Hematopoietic multipotent progenitor cell treated with erythropoietin and hydrocortisone succinate and interleukin-3 and kit ligand, for 8 days (in vitro differentiated cells): Measurements from ENCODE around the gene TMEM125.

Experiments used
- DNase-seq: peaks from one replicate; pipeline ENCODE4 v3.0.0-alpha.2; 2015

The TMEM125 gene

DNA sequence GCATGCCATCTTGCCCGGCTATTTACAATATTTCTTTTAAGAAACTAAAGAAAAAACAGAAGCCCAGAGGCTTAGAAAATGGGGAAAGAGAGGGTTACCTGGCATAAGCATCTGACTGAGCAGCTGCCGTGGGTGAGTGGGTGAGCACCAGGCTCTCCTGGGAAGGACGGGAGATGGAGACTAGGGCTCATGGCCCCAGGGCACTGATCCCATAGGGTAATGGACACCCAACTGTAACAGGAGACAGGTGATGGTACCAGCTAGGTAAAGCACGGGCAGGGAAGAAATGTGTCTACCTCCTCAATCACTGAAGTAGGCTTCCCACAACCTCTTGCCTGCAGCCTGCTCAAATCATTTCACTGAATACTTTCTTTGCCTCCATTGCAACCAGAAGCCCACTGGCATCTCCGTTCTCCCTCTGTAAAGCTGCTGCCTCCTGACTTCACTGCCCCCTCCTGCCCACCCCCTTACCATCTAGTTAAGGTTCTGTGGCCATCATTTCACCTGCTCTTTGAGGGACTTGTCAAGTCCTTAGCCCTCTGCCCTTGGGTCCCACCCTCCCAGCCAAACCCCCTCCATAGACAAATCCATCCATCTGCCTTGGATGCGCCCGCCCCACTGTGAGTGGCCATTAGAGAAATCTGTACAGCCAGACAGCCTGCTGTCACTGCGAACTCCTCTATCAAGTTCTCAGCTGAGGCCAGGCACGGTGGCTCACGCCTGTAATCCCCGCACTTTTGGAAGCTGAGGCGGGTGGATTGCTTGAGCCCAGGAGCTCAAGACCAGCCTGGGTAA, 6.2 kb downstream of the TMEM125 start:
- no peak for DNase-seq

DNA sequence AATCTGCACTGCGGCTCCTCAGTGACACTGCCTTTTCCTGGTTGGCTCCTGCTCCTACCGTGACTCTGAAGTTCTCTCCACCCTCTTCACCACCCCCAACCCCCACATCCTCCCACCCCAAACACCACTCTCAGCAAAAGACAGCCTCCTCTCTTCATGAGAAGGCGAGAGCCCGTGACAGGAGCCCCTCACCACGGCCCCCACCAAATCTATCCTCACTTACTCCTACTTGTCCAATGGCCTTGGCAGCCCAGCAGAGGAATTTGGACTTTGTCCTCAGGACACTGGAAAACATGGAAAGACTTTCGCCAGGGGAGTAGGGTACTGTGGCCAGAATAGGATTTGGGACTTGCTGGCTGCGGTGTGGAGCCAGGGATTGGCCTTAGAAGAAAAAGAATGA, 6.9 kb downstream of the TMEM125 start:
- no peak for DNase-seq

DNA sequence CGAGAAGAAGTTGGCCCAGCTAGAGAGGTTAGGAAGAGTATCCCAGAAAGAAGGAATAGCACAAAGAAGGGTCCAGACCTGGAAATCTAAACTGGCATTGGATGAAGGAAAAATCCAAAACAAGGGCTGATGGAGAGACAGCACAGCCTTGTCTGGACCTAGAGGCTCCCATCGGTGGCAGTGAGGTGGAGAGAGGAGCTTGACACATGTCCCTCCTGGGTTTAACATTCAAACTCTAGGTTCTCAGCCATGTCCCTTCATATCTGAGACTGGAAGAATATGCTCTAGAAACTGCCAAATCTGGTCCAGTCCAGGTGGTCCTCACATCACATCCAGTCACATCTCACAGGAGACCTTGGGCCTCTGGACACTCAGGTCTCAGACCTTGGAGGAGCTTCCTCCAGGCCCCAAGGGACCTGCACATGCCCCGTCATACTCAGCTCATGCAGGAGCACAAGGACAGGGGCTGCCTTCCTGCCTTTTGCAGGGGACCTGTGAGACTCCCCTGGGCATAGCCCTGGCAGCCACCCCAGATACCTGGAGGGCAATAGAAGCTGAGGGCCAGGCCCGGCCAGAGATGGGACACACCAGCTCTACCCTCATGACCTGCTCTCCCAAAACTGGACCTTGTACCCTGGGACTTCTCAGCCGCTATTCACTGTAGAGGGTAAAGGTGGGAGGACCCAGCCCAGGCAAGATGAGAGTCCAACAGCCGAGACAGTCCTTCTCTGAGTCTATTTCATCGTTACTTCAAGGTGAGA, 7.5 kb downstream of the TMEM125 start:
- DNase-seq, result no peak

DNA sequence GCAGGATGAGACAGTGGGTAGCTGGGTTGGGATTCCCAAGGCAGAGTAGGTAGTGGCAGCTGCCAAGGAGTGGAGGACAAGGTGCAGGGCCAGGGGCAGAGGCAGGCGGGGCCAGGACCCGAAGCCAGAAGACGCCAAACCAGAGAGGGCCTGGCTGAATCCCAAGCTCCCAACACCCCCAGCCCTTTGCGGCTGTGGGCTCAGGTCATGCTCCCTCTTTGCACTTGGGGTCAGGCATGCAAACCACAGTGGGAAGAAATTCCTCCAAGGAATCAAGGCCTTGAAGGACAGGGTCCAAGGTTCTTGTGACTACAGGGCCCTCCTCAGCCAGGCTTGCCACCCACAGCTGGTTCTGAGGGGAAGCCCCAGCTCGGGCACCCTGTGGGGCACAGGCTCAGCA, 9.4 kb downstream of the TMEM125 start:
- DNase-seq, result no peak

DNA sequence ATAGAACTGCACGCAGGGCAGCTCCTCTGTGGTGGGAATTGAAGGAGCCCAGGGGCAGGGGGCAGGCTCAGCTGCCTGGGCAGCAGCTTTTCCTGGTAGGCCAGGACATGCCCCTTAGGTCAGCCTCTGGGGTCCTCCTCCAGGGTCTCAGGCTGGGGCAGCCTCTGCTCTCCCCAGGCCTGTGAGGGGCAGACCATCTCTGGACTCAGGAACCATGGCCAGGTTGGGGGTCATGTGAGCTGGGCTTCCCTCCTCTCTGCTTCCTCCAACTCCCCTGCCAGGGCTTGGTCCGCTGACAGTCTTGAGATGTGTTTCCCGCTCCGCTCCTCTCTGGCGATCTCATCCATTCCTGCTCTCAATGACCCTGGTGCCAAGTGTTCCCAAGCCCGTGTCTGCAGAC, 9.9 kb downstream of the TMEM125 start:
- DNase-seq, result no peak

DNA sequence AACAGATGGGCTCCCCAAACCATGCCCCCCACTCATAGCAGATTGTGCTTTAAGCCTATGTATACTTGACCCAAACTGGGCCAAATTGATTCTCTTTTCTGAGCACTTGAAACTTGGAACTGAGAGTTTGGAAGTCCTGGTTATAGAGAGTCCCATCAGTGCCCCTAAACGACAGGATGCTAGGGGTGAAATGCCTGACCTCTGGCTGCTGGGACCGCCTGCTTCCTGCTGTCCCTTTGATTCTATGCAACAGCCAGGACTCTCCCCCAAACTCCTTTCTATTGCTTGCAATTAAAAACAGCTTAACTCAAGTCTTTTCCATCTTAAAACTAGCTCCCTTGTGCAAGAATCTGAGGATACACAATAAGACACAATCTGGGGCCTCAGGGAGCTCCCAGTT, 10.9 kb downstream of the TMEM125 start:
- no peak for DNase-seq

DNA sequence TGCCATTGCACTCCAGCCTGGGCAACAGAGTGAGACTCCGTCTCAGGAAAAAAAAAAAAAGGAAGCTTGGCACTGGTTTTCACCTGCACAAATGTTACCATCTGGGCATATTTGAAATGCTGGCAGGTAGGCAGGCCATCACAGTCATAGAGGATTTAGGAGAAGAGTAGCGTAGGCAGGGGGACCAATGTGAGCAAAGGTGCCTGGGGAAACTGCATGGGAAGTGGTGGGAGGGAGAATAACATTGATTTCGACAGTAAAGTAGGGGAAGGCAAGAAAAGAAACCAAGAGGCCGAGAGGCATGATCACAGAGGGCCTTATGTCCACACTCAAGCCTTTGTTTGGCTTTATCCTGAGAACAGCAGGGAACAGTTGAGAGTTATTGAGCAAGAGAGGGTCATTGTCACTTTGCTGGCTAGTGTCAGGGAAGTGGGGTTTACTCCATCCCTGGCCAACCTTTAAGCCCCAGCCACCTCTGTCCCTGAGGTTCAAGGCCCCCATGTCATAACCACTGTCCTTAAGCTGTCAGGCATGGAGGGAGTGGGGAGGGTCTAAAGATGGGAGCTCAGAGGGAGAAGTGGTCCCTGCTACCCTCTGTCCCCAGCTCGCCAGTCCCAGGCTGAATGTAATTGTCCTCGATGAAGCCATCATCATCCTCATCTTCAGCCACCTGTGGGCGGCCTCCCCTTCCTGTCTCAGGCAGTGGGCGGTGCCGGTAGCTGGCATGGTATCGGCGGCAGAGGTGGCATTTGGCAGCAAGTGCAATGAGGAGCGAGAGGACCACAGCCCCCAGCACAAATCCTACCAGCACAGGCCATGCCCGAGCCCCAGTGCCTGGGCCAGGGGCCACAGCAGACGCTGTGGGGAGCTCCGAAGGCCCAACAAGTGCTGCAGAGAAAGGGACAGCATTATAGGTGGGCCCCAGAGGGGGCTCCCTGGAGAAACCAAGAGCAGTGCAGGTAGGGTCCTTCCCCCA, 12.7 kb downstream of the TMEM125 start:
- no peak for DNase-seq

DNA sequence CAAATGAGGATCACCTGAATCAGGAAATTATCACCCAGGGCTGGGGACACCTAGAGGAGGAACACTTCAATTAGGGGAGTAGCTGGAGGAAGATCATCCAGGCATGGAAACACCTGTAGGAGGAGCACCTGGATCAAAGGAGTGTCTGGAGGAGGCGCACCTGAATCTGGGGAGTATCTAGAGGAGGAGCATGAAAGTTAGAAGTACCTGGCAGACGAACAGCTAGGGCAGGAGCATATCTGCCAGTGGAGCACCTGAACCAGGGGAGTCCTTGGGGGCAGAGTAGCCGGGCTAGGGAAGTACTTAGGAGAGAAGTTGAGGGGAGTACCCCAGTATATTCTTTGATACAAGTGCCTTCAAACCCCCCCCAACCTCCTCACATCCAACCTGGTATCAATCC, 14.3 kb downstream of the TMEM125 start:
- DNase-seq, result no peak

DNA sequence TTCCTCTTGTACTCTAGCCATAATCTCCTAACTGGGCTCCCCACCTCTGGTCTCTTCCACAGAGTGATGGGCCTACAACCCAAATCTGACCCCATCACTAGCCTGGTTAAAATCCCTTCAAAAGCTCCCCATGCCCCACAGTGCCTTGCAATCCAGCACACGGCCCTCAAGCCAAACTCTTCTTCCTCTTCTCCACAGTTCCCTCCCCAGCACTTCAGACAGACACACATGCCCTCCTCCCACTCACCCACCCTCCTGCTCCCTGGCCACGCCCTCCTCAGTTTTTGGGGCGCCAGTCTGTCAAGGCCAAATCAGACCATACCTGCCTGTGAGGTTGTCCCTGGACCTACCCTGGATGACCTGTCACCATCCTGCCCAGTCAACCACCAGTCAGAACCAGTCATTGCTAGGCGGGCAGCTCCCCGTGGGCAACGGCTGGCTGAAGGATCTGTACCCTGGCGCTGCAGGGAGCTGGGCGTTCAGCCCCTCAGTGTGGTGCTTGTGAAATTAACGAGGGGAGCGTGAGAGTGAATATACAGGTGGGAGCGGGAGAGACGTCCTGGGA, 14.8 kb downstream of the TMEM125 start:
- no peak for DNase-seq

DNA sequence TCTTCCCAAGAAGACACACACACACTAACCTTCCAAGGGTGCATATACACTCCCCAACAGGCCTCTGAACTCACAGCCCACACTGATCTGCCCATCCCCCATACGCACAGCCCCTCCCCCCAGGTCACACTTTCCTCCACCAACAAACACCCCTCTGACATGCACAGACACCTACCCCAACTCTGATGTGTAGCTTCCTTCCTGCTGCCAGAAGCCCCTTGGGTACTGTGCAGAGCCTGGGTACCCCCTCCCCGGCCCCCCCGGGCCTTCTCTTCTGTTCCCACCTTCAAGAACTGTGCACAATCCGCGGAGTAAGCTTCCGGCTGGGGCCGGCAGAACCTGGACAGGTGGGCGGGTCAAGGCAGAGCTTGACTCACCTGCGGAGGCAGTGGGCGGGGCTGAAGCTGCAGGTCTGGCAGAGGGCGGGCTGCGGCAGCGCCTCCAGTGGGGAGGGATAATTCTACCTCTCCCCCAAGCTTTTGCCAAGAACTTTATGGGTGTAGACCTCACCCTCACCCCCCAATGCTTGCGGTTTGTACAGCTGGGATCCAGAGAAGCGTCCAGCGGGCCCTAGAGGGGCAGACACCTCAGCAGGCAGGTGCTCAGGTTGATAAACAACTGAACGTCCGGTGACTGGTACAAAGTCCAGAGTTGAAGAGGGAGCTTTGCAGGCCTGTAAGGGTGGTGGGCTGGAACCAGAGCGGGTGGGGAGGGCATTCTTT, 15.6 kb downstream of the TMEM125 start, which contains the start of gene C1orf210:
TSS of gene C1orf210 (minus strand) at position 313 of the 722 bp plus-strand sequence. CDS start 2,311 bp downstream, outside the sequence.
- DNase-seq, result no peak

DNA sequence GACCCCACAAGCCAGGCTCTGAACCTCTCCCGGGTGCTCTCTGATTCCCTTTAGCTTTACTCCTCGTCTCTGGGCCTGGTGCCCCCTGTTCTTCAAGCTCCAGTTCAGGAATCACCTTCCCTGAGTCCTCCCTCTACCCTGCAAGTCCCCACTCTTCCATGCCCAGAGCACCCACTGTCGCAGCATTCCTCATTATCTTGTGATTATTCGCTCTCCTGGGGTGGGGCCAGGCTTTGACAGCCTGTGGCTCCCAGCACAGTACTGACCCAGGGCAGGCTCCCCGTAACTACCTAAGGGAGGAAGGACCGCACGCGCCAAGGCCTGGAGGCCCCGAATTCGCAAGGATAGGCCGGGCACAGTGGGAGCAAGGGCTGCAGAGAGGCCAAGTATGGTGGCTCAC, 16.3 kb downstream of the TMEM125 start:
- DNase-seq, result no peak

DNA sequence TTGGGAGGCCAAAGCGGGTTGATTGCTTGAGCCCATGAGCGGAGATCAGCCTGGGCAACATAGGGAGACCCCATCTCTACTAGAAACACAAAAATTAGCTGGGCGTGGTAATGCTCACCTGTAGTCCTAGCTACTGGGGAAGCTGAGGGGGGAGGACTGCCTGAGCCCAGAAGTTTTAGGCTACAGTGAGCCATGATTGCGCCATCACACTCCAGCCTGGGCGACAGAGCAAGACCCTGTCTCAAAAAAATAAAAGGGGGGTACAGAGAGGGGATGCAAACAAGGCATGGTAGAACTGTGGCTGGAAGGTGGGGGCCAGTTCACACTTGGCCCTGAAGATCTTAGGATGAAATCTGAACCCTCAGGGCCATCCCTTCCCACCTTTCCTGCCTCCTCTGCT, 16.8 kb downstream of the TMEM125 start:
- DNase-seq, result no peak

DNA sequence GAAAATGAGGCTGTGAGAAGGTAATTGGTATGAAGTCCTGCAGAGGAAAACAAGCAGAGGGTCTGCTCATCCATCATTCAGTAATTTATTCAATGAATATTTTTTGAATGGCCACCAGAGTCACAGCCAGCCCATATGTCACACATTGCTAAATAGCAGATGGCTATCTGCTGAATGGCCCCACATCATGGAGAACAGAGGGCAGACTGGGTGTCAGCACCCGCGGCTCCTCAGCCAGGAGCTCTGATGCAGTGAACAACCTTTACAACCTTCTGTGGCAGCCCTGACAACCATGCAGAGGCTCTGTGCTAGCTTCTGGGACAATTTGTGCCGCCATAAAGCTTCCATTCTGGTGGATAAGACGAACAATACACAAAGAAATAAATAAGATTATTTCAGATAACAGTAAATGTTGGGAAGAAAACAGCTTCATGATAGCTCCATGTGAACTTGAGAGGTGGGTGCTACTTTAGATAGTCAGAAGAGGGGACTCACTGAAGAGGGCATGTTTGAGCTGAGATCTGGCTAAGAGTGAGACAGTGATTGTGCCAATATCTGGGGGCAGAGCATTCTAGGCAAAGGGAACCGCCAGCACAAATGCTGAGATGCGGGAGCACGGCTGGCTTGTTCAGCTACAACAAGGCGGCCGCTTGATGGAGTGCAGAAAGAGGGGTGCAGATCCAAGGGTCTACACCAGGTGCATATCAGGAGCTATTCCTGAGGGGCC, 18.4 kb downstream of the TMEM125 start:
- DNase-seq, result no peak

DNA sequence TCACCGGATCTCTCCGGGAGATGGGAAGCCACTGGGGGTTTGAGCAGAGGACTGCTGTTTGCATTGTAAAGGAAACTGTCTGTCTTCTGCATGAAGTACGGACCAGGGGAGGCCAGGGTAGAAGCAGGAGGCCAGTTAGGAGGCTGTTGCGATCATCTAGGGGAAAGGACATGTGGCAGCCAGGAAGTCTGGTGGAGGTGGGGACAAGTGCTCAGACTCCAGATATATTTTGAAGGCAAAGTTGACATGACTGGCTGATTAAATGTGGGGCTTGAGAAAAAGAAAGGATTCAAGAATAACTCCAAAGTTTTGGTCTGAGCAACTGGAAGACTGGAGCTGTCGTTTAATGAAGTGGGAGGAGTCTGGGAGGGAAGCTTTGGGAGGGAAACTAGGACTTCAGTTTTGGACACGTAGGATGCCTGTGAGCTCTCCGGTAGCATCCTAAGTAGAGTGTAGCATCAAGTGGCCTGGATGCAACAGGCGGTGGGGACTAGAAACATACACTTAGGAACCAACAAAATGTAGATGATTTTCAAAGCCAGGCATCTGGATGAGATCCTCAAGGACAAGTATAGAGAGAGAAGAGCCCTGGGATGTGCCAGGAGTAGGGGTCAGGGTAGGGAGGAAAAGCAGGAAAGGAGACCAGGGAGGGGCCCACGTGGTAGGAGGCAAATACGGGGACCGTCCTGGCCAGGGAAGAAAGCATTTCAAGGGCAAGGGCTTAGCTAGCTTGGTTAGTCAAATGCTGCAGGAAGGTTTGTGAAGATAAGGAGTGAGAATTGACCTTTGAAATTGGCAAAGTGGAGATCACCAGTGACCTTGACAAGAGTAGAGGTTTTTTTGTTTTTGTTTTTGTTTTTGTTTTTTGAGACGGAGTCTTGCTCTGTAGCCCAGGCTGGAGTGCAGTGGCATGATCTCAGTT, 19.3 kb downstream of the TMEM125 start:
- DNase-seq, result no peak

DNA sequence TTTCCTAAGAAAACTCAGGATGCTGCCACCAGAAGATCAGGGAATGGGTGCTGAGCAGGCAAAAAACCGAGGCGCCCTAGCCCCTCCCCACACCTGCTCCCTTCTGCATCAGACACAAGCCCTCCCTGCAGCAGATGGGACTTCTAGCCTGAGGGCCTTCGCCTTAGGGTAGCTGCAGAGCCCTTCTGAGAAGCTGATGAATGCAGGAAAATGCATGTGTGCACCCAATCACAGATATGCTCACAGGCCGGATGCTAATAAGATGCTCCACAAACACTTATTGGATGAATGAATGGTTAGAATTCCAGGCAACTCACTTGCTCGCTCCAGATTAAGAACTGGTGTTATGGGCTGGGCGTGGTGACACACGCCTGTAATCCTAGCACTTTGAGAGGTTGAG, 22.4 kb downstream of the TMEM125 start:
- DNase-seq, result no peak

DNA sequence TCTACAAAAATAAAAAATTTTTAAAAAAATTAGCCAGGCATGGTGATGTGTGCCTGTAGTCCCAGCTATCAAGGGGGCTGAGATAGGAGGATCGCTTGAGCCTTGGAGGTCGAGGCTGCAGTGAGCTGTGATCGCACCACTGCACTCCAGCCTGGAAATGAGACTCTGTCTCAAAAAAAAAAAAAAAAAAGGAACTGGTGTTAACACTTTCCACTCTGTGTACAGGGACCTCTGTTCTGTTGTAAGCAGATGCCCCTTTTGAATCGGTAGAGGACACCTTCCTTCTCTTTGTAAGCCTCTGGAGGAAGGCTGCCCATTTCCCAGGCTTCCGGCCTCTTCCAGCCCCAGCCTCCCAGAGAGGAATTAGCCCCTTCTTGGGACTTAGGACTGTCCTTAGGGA, 22.9 kb downstream of the TMEM125 start:
- no peak for DNase-seq

DNA sequence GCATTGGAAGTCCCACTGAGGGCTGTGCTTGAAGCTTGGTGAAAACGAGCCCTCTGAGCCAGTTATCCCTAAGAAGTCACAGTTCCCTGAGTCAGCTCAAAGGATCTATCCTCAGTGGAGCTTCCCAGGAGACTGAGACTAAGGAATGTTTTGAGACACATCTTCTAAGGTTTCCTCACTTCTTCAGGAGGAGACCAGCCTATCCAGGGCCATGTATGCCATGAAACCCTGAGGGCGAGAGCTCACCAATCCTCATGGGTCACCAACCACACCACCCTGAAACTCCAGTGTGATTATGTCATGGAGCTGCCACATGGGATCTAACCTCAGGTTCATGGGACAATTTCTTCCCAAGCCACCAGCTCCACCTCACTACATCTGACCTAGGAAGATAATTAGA, 23.4 kb downstream of the TMEM125 start:
- peak; percentile 19 for DNase-seq

DNA sequence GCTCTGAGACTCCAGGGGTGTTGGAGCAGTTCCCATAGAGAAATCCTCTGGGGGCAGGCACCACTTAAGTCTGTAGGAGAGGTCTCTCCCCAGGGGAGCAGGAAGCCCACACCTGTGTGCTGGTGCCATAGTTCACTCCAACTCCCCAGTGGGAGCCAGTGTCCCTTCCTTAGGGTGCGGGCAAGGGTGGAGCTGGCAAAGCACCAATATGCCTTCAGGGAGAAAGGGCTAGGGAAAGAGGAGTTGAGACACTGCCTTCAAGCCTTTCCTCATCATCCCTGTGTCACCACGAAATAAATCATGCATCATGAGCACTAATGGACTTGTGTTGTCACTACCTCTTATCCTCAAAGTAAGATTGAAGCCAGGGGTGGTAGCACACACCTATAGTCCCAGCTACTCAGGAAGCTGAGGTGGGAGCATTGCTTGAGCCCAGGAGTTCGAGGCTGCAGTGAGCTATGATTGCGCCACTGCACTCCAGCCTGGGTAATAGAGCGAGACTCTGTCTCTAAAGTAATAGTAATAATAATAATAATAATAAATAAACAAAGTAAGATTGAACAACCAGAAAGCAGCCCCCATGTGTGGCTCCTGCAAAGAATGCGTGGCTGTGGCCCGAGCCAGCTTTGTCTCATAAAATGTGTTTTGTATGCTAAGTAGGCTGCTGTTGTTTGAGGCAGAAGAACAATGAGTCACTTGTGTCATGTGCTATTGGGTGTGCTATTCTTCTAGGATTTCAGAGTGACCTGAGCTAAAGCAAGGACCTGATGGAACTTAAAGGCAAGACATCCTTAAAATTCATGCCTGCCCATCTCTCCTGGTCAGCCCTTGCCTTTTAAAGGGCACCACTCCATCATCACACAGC, 24.3 kb downstream of the TMEM125 start:
- DNase-seq, result no peak

DNA sequence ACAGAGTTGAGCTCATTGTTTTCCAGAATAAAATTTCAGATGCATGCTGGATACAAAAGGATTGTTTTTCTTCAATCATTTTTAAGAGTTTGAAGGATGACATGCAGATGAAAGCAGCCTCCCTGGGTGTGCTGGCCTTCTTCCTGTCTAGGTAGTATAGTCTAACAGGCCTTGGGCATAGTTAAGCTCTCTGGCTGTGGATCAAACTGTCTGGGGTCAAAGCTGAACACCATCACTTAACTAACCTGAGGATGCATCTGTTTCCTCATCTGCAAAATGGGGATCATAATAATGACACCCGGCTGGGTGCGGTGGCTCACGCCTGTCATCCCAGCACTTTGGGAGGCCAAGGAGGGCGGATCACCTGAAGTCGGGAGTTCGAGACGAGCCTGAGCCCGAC, 25.0 kb downstream of the TMEM125 start:
- DNase-seq, result no peak
